ENCODE measurements around the gene TAS2R14. TPM values are rescaled to one million over a fixed set of nuclear protein-coding genes. Genes with fewer than 3 reads are reported as not detected.

TAS2R14 gene
- total RNA-seq, 1 experiment from 2014 or later: 3.4 TPM

GRCh38 chr12:10909462-10909861 lies 29.6 kb downstream of the TAS2R14 start, which contains the start of gene TAS2R13:
Gene TAS2R13, minus strand, starts transcription at chr12:10909562. Its CDS starts 264 bp downstream, at chr12:10909298.
- no peak for DNase-seq (ENCODE audit: low spot score)
- intact Hi-C loops (cut with micrococcal nuclease; ENCODE audit: unreplicated experiment): no loop called here
- no TSS peak for BruUV-seq (replicated peaks)
- ChIA-PET CTCF (no interaction called here), POLR2A (ENCODE audit: low non-redundant PET) (no interaction called here)
- no peak within 1 kb of the TSS for H3K4me3 ChIP-seq (ENCODE audit: low read depth, low read length, poor library complexity, severe bottlenecking)
- TF ChIP-seq CTCF (conservative IDR thresholded peaks at IDR 0.05; ENCODE audit: low read depth, low read length) (no peak), EZH2 (IDR thresholded peaks at IDR 0.05; ENCODE audit: borderline replicate concordance, low read depth, low read length, poor library complexity, severe bottlenecking) (no peak)
- H3K27me3 ChIP-seq (replicated peaks; ENCODE audit: insufficient read depth, low read depth, low read length, poor library complexity): no peaks in the 10 kb centered on the region
- peaks cover 8% of the 10 kb centered on the region for H3K9me3 ChIP-seq (ENCODE audit: low read depth, low read length, poor library complexity, severe bottlenecking)
- no peaks in the 10 kb centered on the region for H3K36me3 ChIP-seq (ENCODE audit: insufficient read depth, low read length, poor library complexity, severe bottlenecking)
- no peak within 1 kb of the TSS for H3K27ac ChIP-seq (ENCODE audit: low read depth, low read length, poor library complexity, severe bottlenecking)
- H3K4me1 ChIP-seq (ENCODE audit: insufficient read depth, low read length, poor library complexity, severe bottlenecking): no peaks in the 10 kb centered on the region

GRCh38 chr12:10904686-10905085 lies 34.4 kb downstream of the TAS2R14 start:
- ChIA-PET CTCF (no interaction called here), POLR2A (ENCODE audit: low non-redundant PET) (no interaction called here)
- Histone ChIP-seq H3K36me3 (ENCODE audit: insufficient read depth, low read length, poor library complexity, severe bottlenecking) (no peaks in the 10 kb centered on the region), H3K9me3 (ENCODE audit: low read depth, low read length, poor library complexity, severe bottlenecking) (peaks cover 24% of the 10 kb centered on the region), H3K27ac (ENCODE audit: low read depth, low read length, poor library complexity, severe bottlenecking) (no peak overlapping the region), H3K27me3 (replicated peaks; ENCODE audit: insufficient read depth, low read depth, low read length, poor library complexity) (no peaks in the 10 kb centered on the region), H3K4me3 (ENCODE audit: low read depth, low read length, poor library complexity, severe bottlenecking) (no peak overlapping the region), H3K4me1 (ENCODE audit: insufficient read depth, low read length, poor library complexity, severe bottlenecking) (no peaks in the 10 kb centered on the region)
- no TSS peak for BruUV-seq (replicated peaks)
- intact Hi-C loops (cut with micrococcal nuclease; ENCODE audit: unreplicated experiment): no loop called here
- no peak for DNase-seq (ENCODE audit: low spot score)
- TF ChIP-seq EZH2 (IDR thresholded peaks at IDR 0.05; ENCODE audit: borderline replicate concordance, low read depth, low read length, poor library complexity, severe bottlenecking): no peak
- TF ChIP-seq CTCF (conservative IDR thresholded peaks at IDR 0.05; ENCODE audit: low read depth, low read length): no peak

- POLR2A ChIA-PET (ENCODE audit: low non-redundant PET): interaction anchor here (0.6 kb wide), 1 partner anchor 13 kb away, joined by 3 read pairs; no protein-coding TSS in a partner anchor
- Histone ChIP-seq H3K27ac (ENCODE audit: low read depth, low read length, poor library complexity, severe bottlenecking) (no peak overlapping the region), H3K4me1 (ENCODE audit: insufficient read depth, low read length, poor library complexity, severe bottlenecking) (no peaks in the 10 kb centered on the region), H3K27me3 (replicated peaks; ENCODE audit: insufficient read depth, low read depth, low read length, poor library complexity) (no peaks in the 10 kb centered on the region), H3K36me3 (ENCODE audit: insufficient read depth, low read length, poor library complexity, severe bottlenecking) (no peaks in the 10 kb centered on the region), H3K4me3 (ENCODE audit: low read depth, low read length, poor library complexity, severe bottlenecking) (no peak overlapping the region), H3K9me3 (ENCODE audit: low read depth, low read length, poor library complexity, severe bottlenecking) (peaks cover 24% of the 10 kb centered on the region)
- no peak for DNase-seq (ENCODE audit: low spot score)
- TF ChIP-seq CTCF (conservative IDR thresholded peaks at IDR 0.05; ENCODE audit: low read depth, low read length): 0 out of 2 replicates have a peak, but pooled peaks have one; percentile 24
- TF ChIP-seq EZH2 (IDR thresholded peaks at IDR 0.05; ENCODE audit: borderline replicate concordance, low read depth, low read length, poor library complexity, severe bottlenecking): no peak
- intact Hi-C loops (cut with micrococcal nuclease; ENCODE audit: unreplicated experiment): no loop called here
- CTCF ChIA-PET: interaction anchor here (0.9 kb wide), 1 partner anchor 130 kb away, joined by 3 read pairs; no protein-coding TSS in a partner anchor
- BruUV-seq (replicated peaks): no TSS peak
Measured at GRCh38 chr12:10901427-10901826, 37.6 kb downstream of the TAS2R14 start.
